GM21526 (cell line): ENCODE measurements around the gene DLGAP4.

Source experiments
- ATAC-seq: cut with Tn5 transposase; IDR thresholded peaks from one replicate; pipeline ENCODE4 v1.9.1; 2021; ENCODE audit warnings: moderate library complexity; ENCODE audit not compliant: unreplicated experiment, low FRiP score

Gene DLGAP4

DNA sequence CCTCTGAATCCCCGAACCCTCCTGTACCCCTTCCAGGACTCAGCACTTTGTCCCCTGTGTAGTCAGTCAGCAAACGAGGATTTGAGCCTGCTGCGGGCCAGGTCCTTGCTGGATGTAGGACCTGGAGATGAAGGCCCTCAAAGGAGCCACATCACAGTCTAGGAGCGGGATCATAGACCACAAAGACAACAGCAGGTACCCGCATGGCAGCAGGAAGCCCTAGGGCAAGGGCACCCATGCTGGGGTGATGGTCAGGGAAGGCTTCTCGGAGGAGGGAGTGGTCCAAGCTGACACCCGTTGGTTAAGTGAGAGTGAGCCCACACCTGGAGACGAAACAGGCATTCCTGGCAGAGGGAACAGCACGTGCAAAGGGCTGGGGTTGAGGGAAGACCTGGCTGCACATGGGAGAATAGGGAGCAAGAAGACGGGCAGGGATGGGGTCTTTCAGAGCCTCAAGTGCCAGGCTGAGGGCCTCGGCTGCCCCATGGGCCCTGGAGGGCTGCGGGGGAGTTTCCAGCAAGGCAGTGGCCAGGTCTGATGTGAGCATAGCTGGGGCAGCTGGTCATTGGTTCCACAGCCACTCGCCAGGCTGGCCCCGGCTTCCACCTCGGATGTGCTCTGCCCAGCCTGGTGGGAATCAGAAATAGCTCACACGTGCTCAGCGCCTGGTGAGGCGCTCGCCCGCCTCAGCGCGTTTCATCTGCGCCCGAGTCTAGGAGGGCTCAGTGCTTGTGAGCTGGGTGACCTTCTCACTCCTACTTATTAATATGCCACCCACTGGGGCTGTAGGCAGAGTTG, 15.0 kb downstream of the DLGAP4 start:
- no peak for ATAC-seq

DNA sequence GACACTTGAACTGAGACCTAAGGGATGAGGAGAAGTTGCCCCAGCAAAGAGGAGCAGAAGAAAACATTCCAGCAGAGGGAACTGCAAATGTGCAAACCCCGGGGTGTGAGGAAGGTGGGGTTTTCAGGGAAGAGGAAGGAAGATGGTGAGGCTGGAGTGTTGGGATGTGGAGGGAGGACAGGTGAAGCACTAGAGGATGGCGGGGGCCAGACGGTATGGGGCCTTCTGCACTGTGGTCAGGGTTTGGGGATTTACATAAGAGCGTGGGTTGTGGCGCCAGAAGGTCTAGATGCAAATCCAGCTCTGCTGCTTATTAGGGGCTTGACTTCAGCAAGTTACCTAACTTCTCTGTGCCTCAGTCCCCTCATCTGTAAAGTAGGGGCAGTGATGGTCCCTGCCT, 16.0 kb downstream of the DLGAP4 start:
- no peak for ATAC-seq

DNA sequence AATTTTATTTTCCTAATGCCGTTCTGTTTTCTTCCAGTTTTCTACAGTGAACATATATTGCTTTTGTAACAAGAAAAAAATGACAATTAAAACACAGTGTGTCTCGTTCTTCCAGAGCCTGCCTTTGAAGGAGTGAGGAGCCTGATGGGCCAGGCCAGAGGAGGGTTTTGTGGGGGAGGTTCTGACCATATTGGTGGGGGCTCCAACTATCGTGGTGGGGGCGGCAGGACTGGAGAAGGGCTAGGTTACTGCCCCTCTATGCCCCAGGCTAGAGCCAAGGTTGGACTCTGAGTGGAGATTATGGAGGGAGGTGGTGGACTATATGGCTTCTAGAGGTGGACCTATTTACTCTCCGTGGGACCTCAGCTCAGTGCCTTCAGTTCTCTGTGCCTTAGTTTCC, 24.0 kb downstream of the DLGAP4 start:
- no peak for ATAC-seq

DNA sequence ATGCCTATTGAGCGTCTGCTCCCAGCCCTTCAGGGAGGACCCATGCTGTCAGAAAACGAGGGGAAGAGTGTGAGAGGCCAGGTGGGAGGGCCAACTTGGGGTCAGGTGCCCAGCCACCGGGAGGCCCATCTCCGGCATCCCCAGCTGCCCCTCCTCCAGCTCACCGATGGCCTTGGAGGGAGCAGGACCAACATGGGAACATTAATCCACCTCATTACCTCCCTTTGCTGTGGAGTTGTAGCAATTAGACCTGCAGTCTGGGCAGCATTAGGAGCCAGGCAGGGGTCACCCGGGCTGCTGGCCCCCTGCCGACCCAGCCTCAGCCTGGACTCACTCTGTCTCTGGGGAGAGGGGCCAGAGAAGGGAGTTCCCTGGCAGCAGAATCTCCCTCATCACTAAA, 25.1 kb downstream of the DLGAP4 start:
- no peak for ATAC-seq

DNA sequence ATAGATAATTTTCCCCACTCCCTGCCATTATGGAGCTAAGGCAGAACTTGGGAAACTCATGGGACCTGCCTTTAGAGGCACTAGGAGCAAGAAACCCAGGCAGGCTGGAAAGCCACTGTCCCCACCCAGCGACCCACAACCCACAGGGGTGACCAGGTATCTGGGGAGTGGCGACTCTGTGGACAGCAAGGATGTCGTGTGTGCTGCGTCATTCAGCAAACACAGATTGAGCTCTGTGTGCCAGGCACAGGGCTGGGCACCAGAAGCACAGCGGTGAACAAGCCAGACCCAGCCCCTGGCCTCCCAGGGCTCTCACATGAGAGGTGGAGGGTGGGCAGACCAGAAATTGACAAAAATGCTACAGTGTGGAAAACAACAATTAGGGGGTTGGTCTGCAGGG, 27.7 kb downstream of the DLGAP4 start:
- ATAC-seq: no peak

DNA sequence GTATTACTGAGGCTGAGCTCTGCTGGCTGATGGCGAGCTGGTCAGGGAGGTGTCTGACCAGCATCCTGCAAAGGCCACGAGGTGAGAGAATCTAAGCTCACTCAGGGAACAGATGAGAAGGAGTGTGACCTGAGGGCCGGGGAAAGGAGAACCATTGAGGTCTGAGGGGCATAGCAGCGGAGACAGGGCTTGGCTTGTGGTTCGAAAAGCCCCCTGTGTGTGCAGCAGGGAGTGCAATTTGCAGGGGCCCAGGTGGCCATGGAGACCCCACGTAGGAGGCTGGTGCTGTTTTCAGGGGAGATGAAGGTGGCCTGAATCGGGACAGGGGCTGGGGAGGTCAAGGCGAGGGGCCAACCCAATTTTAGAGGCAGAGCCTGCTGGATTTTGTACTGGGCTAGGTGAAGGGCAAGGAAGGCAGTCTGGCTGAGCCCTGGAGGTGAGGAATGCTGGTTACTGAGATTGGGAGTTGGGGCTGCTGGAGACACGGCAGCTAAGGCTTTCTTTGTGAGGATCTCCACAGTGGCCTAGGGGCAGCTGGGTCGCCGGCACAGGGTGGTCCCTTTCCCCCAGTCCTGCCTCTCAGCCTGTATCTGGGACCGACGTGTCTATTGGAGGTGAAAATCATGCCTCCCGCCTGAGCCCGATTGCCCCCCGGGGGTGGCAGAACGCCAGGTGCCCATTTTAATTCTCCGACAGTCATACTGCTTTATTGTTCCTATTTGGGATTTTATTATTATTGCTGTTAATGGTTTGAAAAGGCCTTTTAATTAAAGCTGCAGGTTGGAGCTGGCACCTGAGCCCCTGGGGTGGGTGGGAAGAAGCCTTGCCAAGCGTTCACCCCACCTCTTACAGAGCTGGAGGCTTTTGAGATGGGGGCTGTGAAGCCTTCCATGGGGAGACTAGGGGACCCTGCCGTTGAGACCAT, 28.4 kb downstream of the DLGAP4 start:
- no peak for ATAC-seq

DNA sequence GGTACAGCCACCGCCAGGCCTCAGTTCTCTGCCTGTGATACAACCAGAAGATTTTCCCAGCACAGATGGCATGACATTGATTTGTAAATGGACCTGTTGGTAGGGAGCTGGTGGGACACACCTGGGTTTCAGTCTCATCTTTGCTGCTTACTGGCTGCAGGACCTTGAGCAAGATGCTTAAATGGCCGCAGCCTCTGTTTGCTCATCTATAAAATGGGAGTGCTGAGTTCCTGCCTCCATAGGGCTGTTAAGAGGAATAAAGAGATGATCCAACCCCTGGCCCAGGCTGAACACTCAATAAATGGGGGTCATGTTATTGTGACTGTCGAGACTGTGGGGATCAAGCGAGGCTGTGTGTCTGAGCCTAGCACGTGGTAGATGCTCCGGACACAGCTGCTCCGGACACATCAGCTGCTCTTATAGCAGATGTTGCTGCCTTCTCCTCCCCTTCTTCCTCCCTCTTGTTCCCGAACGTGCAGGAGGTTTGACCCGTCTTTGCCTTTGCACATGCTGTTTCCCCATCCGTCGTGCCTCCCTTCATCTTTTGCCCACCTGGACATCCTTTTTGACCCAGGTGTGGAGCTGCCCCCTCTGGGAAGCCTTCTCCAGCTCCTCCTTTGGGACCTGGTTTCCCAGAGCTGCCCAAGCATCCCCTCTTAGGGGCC, 29.2 kb downstream of the DLGAP4 start:
- ATAC-seq: no peak

DNA sequence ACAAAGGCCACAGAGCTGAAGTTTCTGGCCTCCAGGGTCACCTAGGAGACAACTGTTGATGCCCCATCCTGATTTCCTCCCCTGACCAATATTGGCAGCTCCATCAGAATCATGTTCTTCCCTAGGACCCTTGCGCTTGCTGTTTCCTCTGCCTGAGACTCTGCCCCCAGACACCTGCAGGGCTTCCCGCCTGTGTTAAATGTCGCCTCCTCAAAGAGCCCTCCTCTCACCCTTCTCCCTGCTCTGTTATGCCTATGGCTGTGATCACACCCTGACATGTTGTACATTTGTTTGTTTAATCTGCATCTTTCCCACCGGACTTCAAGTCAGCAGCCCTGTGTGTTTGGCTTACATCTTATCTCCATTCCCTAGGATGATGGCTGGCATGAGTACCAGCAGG, 30.1 kb downstream of the DLGAP4 start:
- ATAC-seq: no peak

DNA sequence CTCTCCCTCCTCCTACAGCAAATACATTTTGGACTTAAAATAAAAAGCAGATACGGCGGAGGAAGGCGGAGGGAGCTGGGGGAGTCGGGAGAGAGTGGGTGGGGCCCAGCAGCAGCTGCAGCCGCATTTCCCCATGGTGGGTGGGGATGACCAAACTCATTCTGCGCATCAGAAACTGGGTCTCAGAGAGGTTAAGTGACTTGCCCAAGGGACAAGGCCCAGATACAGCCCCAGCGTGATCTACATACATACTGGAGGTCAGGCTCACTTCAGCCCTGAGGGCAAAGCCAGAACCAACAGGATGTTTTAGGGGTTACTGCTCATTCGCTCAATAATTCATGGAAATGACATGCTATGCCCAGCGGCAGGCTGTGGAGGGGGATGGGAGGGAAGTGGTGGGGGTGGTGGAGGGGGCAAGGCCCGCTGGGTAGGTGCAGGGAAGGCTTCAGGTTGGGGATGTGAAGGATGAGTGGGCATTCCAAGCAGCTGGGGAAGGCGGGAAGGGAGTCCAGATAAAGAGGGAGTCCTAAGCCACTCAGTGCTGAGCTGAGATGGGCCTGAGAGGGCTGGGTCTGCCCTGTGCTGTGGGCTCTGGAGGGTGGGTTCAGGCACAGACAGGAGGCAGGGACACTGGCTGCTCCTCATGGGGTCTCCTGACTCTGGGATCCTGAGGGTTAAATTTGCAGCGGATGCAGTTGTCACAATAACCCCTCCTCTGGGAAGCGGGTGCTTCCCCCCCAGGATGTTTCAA, 31.0 kb downstream of the DLGAP4 start:
- no peak for ATAC-seq

DNA sequence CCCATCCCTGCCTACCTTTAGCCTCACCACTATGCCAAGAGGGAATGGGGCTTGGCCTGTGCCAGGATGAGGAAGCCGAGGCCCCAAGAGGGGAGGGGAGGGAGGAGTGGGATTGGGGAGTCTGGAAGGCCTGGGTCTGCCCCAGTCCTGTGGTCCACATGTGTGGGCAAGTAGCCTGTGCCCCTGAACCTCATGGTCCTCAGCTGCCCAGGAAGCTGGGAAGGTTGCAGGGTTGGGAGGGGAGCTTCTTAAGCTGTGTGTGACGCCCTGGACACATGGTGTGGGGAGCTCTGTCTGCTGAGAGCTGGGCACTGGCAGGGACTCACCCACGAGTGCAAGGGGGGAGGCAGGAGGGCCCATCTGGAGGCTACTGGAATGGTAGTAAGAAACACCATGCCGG, 31.7 kb downstream of the DLGAP4 start:
- no peak for ATAC-seq

DNA sequence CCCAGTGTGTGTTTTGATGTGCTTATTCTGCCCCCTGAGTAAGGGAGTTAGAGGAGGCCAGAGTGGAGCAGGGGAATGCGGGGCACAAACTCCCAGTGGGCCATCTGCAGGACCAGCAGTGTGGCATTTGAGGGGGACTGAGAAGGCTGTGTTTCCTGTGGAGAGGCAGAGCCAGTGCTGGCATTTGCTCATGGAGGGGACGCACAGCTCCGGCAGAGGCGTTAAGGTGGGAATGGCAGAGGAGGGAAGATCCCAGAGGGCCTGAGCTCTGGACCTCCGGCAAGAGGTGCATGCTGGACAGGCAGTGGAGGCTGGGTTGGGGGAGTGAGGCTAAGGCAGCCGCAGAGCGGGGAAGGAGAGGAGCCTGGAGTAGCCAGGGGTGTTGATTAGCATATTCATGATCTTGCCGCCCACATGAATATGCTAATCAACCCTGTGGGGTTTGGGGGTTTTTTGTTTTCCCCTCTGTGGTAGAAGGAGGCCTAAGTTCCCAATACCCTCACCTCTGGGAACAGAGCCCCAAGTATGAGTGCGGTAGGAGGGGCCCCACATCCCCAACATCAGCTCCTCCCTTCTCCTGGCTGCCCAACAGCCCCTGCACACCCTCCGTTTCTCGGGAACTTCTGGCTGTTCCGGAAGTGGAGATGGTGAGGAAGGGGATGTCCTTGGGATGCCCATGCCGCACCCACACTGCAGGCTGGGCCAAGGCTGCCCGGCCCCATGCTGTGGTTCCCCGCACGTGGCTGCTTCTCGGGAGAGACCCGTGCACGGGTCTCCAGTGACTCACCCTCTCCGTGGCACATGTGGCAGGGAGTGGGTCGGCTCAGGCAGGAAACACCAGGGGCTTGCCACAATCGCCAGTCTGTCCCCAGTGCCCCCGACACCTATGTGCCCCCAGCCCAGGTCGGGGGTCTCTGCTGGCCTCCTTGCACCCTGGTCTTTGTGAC, 33.8 kb downstream of the DLGAP4 start:
- no peak for ATAC-seq

DNA sequence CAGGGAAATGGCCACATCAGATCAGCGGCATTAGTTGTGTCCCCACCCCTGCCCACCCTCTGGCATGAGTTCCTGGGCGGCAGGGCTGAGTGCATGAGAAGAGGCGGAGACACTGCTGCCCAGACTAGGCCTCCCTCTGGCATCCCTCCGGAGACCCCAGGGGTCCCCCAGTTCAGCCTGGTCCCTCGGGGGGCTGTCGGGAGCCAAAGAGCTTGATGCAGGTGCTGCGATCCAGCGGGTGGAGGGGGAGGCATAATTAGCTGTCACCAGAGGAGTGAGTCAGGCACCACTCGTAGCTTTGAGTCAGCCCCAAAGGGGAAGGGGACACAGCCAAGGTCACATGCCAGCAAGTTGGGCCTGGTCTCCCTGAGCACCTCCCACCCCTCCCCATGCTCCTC, 34.5 kb downstream of the DLGAP4 start:
- no peak for ATAC-seq

DNA sequence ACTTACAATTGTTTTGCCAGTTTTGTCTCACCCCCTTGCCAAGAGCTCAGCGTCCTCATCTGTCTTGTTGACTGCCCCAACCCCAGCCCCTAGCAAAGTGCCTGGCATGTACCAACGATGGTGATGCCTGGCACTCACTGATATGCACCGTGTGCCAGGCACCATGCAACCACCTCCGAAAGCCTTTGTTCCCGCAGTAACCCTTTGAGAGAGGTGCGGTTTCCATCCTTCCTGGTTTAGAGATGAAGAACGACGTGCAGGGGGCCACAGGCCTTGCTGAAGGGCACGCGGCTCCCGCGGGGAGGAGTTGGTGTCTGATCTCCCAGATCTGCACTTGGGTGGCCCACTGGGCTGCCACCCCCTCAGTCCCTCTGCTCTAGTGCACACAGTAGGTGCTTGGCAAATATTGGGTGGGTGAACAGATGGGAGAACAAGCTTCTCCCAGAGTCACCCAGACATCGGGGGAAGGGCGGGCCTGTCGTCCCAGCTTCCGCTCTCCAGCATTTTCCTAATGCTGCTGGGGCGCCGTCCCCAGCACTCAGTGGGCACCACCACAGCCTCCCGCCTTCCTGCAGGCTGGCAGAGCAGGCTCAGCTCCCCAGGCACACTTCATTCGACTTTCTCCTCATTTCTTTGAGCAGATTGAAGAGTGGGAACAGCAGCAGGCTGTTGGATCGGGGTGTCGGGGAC, 35.3 kb downstream of the DLGAP4 start:
- no peak for ATAC-seq

DNA sequence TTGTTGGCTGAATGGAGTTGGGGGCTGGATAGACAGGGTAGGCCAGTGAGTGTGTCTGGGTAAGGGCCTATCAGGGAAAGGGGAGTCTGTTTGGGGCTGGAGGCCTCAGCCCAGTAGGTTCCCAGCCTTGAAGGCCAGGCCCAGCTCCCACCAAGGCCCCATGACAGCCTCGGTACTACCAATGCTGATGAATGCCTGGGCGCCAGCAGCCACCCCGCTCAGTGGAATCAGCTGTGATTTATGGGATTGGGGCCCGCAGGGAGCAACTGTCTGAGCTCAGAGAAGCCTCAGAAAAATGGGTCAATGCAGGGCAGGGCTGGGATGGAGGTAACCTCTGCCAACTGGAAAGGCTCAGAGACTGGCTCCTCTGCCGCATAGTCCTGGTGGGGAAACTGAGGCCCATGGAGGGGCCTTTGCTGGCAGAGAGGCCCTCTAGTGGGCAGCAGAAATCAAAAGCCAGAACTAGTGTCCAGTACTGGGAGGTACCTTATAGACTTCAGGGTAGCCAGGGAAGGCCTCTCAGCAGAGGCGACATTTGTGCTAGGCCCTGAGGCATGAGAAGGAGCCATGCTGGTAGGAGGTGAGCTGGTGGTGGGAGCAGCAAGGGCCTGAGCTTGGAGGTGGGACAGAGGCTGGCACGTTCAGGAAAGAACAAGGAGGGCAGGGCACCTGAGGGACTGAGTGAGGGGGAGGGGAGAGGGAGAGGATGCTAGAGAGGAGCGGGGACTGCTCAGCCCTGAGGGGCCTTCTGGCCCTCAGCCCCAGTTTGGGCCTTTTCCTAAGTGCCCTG, 36.4 kb downstream of the DLGAP4 start:
- ATAC-seq: no peak

DNA sequence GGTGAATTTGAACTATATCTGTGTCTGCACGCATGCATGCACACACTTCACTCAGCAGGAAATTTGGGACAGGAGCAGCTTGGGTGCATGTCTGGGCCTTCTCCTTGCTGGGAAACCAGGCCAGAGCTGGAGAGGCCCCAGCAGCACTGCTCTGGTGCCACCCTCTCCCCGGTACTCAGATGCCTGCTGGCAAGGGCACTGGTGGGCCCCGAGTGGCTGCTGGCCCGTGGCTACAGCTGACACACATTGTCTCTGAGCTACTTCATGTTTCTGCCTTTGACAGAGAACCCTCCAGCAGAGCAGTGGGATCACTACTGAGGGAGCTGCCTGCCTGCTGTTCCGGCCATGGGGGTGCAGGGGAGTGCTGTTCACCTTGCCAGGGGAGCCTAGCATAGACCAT, 37.5 kb downstream of the DLGAP4 start:
- ATAC-seq: no peak

DNA sequence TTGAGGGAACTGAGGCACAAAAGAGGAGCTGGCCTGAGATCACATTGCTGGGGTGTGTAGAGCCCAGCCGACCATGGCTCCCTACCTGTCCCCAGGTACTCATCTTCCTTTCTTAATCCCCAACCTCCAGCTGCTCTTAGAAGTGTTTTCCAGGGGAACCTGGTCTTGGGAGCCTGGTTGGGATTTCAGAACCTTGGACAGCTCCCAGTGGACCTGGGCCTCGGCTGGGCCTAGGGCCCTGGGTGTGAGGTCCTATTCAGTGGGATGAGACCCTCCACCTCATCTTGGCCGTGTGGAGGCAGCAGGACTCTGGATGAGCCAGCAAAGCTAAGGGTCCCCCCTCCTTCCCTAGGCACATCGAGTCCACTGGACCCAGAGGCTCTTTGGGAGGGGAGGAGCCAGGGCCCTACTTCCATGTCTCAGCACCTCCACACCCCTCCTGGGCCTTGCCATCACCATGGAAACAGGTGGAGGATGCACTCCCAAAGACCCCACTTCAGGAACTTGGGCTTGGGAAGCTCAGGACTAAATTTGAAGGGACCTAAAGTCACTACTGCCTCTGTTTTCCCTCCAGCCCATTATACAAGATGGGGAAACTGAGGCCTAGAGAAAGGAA, 38.5 kb downstream of the DLGAP4 start:
- no peak for ATAC-seq

DNA sequence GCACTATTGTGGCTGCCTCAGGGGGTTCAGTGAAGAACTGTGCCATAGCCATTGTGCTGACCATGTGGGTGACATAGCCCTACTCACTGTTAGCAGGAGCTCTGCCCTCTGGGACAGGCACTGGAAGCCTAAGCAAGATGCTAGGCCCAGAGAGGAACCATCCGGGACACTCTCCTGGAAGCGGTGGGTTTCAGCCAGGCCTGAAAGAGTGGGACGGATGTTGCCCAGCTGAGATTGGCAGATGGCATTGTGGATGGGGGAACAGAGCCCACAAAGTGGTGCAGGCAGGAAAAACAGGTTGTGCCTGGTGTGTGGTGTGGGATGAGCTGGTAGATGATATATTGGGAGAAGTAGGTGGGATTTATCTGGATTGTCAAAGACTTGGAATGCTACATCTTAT, 40.1 kb downstream of the DLGAP4 start:
- no peak for ATAC-seq
